ENCODE results near the gene ZNF627. TPM values are rescaled to one million over a fixed set of nuclear protein-coding genes. Genes with fewer than 3 reads are reported as not detected.

The ZNF627 gene
- total and polyA plus RNA-seq, 2 experiments from 2014 or later, result 7.8 to 21.2 TPM

- Histone ChIP-seq H3K4me2 (no peak overlapping the region), H3K4me1 (ENCODE audit: insufficient read depth) (no peaks in the 10 kb centered on the region), H3K4me3 (no peak overlapping the region), H3K9me3 (ENCODE audit: low read depth) (no peaks in the 10 kb centered on the region), H4K20me1 (ENCODE audit: insufficient read depth, poor library complexity, severe bottlenecking) (no peaks in the 10 kb centered on the region), H3K79me2 (no peaks in the 10 kb centered on the region), H3K27me3 (no peaks in the 10 kb centered on the region), H3K36me3 (replicated peaks; ENCODE audit: insufficient read depth, low read depth) (no peaks in the 10 kb centered on the region), H2AFZ (no peak overlapping the region), H3K9me2 (replicated peaks; ENCODE audit: insufficient read depth) (no peaks in the 10 kb centered on the region), H3K27ac (no peak overlapping the region)
- DNase-seq (ENCODE audit: low spot score), result no peak
- 90% methylated on average over 4 of the region's 4 CpGs for WGBS (ENCODE audit: low lambda C conversion rate, missing lambda C conversion rate)
- TF ChIP-seq EZH2 (IDR thresholded peaks at IDR 0.05; ENCODE audit: borderline replicate concordance) (no peak), CTCF (IDR thresholded peaks at IDR 0.05; ENCODE audit: poor library complexity) (no peak), EZH2phosphoT487 (IDR thresholded peaks at IDR 0.05; ENCODE audit: low read depth, severe bottlenecking, unreplicated experiment) (no peak)
These were observed 17.2 kb upstream of the ZNF627 start for GRCh38 chr19:11580116-11580515.

- no peaks in the 10 kb centered on the region for H3K9me2 ChIP-seq (replicated peaks; ENCODE audit: insufficient read depth)
- no peak overlapping the region for H2AFZ ChIP-seq
- H3K4me1 ChIP-seq (ENCODE audit: insufficient read depth), result no peaks in the 10 kb centered on the region
- H3K27ac ChIP-seq, result no peak overlapping the region
- H3K36me3 ChIP-seq (replicated peaks; ENCODE audit: insufficient read depth, low read depth), result no peaks in the 10 kb centered on the region
- H4K20me1 ChIP-seq (ENCODE audit: insufficient read depth, poor library complexity, severe bottlenecking), result no peaks in the 10 kb centered on the region
- 72% methylated on average over 3 of the region's 3 CpGs for WGBS (ENCODE audit: low lambda C conversion rate, missing lambda C conversion rate)
- no peaks in the 10 kb centered on the region for H3K79me2 ChIP-seq
- DNase-seq (ENCODE audit: low spot score), result no peak
- H3K4me2 ChIP-seq, result no peak overlapping the region
- TF ChIP-seq EZH2 (IDR thresholded peaks at IDR 0.05; ENCODE audit: borderline replicate concordance) (no peak), EZH2phosphoT487 (IDR thresholded peaks at IDR 0.05; ENCODE audit: low read depth, severe bottlenecking, unreplicated experiment) (no peak), CTCF (IDR thresholded peaks at IDR 0.05; ENCODE audit: poor library complexity) (no peak)
- no peaks in the 10 kb centered on the region for H3K9me3 ChIP-seq (ENCODE audit: low read depth)
- H3K4me3 ChIP-seq, result no peak overlapping the region
- H3K27me3 ChIP-seq, result no peaks in the 10 kb centered on the region
These were observed 15.5 kb upstream of the ZNF627 start for GRCh38 chr19:11581740-11582139.

GRCh38 chr19:11586331-11586730 lies 11.0 kb upstream of the ZNF627 start:
- H3K4me3 ChIP-seq, result no peak overlapping the region

More at GRCh38 chr19:11586331-11586730, 11.0 kb upstream of the ZNF627 start:
- H3K9me2 ChIP-seq (replicated peaks; ENCODE audit: insufficient read depth), result no peaks in the 10 kb centered on the region
- H3K9me3 ChIP-seq (ENCODE audit: low read depth), result no peaks in the 10 kb centered on the region
- H3K79me2 ChIP-seq, result no peaks in the 10 kb centered on the region
- 91% methylated on average over 6 of the region's 6 CpGs for WGBS (ENCODE audit: low lambda C conversion rate, missing lambda C conversion rate)
- no peak overlapping the region for H2AFZ ChIP-seq
- H4K20me1 ChIP-seq (ENCODE audit: insufficient read depth, poor library complexity, severe bottlenecking), result no peaks in the 10 kb centered on the region
- no peaks in the 10 kb centered on the region for H3K4me1 ChIP-seq (ENCODE audit: insufficient read depth)
- no peaks in the 10 kb centered on the region for H3K27me3 ChIP-seq
- TF ChIP-seq EZH2phosphoT487 (IDR thresholded peaks at IDR 0.05; ENCODE audit: low read depth, severe bottlenecking, unreplicated experiment) (no peak), EZH2 (IDR thresholded peaks at IDR 0.05; ENCODE audit: borderline replicate concordance) (no peak), CTCF (IDR thresholded peaks at IDR 0.05; ENCODE audit: poor library complexity) (no peak)
- no peak overlapping the region for H3K4me2 ChIP-seq
- no peak for DNase-seq (ENCODE audit: low spot score)
- no peak overlapping the region for H3K27ac ChIP-seq
- H3K36me3 ChIP-seq (replicated peaks; ENCODE audit: insufficient read depth, low read depth), result no peaks in the 10 kb centered on the region

Data from hepatocyte (in vitro differentiated cells).